PC-3 (cell line): Measurements from ENCODE around the gene IL7R. TPM values are rescaled to one million over a fixed set of nuclear protein-coding genes. Genes with fewer than 3 reads are reported as not detected.

Experiments
- ATAC-seq: fragments of 200-7000 bp; cut with Tn5 transposase; 2 replicates; pipeline ENCODE4 v1.9.1; 2020; ENCODE audit warnings: mild to moderate bottlenecking, moderate library complexity
- BruUV-seq: library from RNA; stranded (reverse); fragments of 400-500 nt; replicated peaks from 2 replicates; lab custom pipeline; 2021; lab: Mats Ljungman, UMichigan
- CTCF ChIA-PET: fragments of 300-600 bp; sonication (Branson Sonifier 250); formaldehyde crosslinking; loops from one replicate; lab custom pipeline; 2022; ENCODE audit warnings: antibody characterized with exemption; lab: Charles Lee
- POLR2A ChIA-PET: fragments of 300-600 bp; sonication (Branson Sonifier 250); formaldehyde crosslinking; loops from one replicate; lab custom pipeline; 2022; ENCODE audit warnings: antibody characterized with exemption; ENCODE audit not compliant: unreplicated experiment; lab: Charles Lee
- DNase-seq: peaks from one replicate; pipeline ENCODE4 v3.0.0-alpha.2; 2015
- H2AFZ ChIP-seq: fragments of 300-600 bp; sonication (generic); 2 replicates; pipeline ENCODE4 v1.6.0; 2016; ENCODE audit warnings: antibody characterized with exemption, low read length
- H3F3A ChIP-seq: fragments of 300-600 bp; sonication (generic); one replicate; pipeline ENCODE4 v1.6.0; 2017; ENCODE audit warnings: antibody characterized with exemption, low read length, control low read depth, mild to moderate bottlenecking; ENCODE audit not compliant: unreplicated experiment
- H3K27ac ChIP-seq: fragments of 300-600 bp; sonication (generic); 2 replicates; pipeline ENCODE4 v1.5.1; 2016; ENCODE audit warnings: mild to moderate bottlenecking, low read length
- H3K27me3 ChIP-seq: fragments of 300-600 bp; sonication (generic); 2 replicates; pipeline ENCODE4 v1.6.1; 2016; ENCODE audit warnings: low read length, mixed read lengths
- H3K36me3 ChIP-seq: fragments of 300-600 bp; sonication (generic); 2 replicates; pipeline ENCODE4 v1.6.1; 2016; ENCODE audit warnings: low read depth, mixed run types, low read length, mixed read lengths
- H3K4me1 ChIP-seq: fragments of 300-600 bp; sonication (generic); 2 replicates; pipeline ENCODE4 v1.5.1; 2016; ENCODE audit warnings: low read length; ENCODE audit not compliant: insufficient read depth
- H3K4me2 ChIP-seq: fragments of 300-600 bp; sonication (generic); 2 replicates; pipeline ENCODE4 v1.6.0; 2016; ENCODE audit warnings: low read length
- H3K4me3 ChIP-seq: fragments of 300-600 bp; sonication (generic); 2 replicates; pipeline ENCODE4 v1.5.1; 2016; ENCODE audit warnings: mild to moderate bottlenecking, low read length, mixed read lengths
- H3K79me2 ChIP-seq: fragments of 300-600 bp; sonication (generic); 2 replicates; pipeline ENCODE4 v1.6.1; 2017; ENCODE audit warnings: low read length, mixed read lengths
- H3K9ac ChIP-seq: fragments of 300-600 bp; sonication (generic); 2 replicates; pipeline ENCODE4 v1.6.0; 2016; ENCODE audit warnings: mild to moderate bottlenecking, low read length
- H3K9me2 ChIP-seq: fragments of 300-600 bp; sonication (generic); replicated peaks from 2 replicates; pipeline ENCODE4 v1.6.1; 2016; ENCODE audit warnings: mixed run types, low read length, mixed read lengths
- H3K9me3 ChIP-seq: fragments of 300-600 bp; sonication (generic); 2 replicates; pipeline ENCODE4 v1.6.1; 2016; ENCODE audit warnings: low read length, mixed read lengths
- H4K20me1 ChIP-seq: fragments of 300-600 bp; sonication (generic); 2 replicates; pipeline ENCODE4 v1.6.1; 2016; ENCODE audit warnings: low read length, mixed read lengths
- EZH2 ChIP-seq: fragments of 300-600 bp; sonication (generic); IDR thresholded peaks from one replicate; pipeline ENCODE4 v1.6.1; 2017; ENCODE audit warnings: antibody characterized with exemption, mild to moderate bottlenecking, low read length; ENCODE audit not compliant: unreplicated experiment
- EZH2phosphoT487 ChIP-seq: fragments of 300-600 bp; sonication (generic); IDR thresholded peaks from 2 replicates; pipeline ENCODE4 v1.6.1; 2018; ENCODE audit warnings: mild to moderate bottlenecking, antibody characterized with exemption, low read length, borderline replicate concordance
- intact Hi-C: fragments of 100-400 bp; cut with micrococcal nuclease; formaldehyde crosslinking; loops from 2 replicates; pipeline ENCODE4 v1.9.0; 2023
- total RNA-seq: library from RNA; depleted of rRNA; stranded (reverse); fragments of >200 nt; gene quantifications from 2 replicates; pipeline ENCODE4 v1.2.3, GENCODE V29; 2014
- TF ChIP-seq, protein P1 (sequence below): fragments of 300-600 bp; sonication (generic); conservative IDR thresholded peaks from 2 replicates; pipeline ENCODE4 v1.5.1; 2017; ENCODE audit warnings: antibody characterized with exemption, low read depth, mild to moderate bottlenecking, low read length

The IL7R gene
- total RNA-seq, 1 experiment from 2014 or later = 7.4 TPM

DNA sequence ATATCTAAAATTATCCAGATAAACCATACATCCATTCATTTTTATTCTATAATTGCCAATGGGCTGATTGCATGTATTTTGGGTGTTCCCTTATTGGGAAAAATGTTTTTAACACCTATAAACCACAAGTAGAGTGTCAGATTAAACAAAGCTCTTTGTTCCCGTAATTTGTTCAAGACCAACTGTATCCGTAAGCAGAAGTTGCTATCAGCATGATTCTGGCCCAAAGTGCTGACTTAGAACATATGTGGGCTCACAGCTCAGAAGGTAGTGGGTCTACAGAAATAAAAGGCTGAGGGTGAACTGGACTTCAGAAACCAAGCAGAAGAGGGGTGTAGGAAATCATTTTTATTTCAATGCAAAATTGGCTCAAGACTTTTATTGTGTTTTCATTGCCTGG is 23.5 kb upstream of the IL7R start:
- Histone ChIP-seq H3K9me3 (no peaks in the 10 kb centered on the region), H2AFZ (no peak overlapping the region), H3K79me2 (no peaks in the 10 kb centered on the region), H4K20me1 (no peaks in the 10 kb centered on the region), H3K9ac (no peak overlapping the region), H3K4me3 (no peak overlapping the region), H3K9me2 (no peaks in the 10 kb centered on the region), H3K4me1 (peaks cover under 1% of the 10 kb centered on the region; the same call in 1 of the 2 replicates), H3K27me3 (no peaks in the 10 kb centered on the region), H3K36me3 (no peaks in the 10 kb centered on the region), H3K4me2 (no peak overlapping the region), H3K27ac (no peak overlapping the region), H3F3A (no peaks in the 10 kb centered on the region)
- DNase-seq (no peak), ATAC-seq (no peak)
- POLR2A ChIA-PET = no interaction called here
- CTCF ChIA-PET = no interaction called here
- intact Hi-C loops = no loop called here
- no TSS peak for BruUV-seq
- TF ChIP-seq, protein P1, sequence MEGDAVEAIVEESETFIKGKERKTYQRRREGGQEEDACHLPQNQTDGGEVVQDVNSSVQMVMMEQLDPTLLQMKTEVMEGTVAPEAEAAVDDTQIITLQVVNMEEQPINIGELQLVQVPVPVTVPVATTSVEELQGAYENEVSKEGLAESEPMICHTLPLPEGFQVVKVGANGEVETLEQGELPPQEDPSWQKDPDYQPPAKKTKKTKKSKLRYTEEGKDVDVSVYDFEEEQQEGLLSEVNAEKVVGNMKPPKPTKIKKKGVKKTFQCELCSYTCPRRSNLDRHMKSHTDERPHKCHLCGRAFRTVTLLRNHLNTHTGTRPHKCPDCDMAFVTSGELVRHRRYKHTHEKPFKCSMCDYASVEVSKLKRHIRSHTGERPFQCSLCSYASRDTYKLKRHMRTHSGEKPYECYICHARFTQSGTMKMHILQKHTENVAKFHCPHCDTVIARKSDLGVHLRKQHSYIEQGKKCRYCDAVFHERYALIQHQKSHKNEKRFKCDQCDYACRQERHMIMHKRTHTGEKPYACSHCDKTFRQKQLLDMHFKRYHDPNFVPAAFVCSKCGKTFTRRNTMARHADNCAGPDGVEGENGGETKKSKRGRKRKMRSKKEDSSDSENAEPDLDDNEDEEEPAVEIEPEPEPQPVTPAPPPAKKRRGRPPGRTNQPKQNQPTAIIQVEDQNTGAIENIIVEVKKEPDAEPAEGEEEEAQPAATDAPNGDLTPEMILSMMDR = no peak
- no peak for TF ChIP-seq EZH2phosphoT487
- no peak for TF ChIP-seq EZH2

GRCh38 chr5:35835796-35836742 is 20.6 kb upstream of the IL7R start:
- no peaks in the 10 kb centered on the region for H3K27me3 ChIP-seq
- POLR2A ChIA-PET = no interaction called here

More at GRCh38 chr5:35835796-35836742, 20.6 kb upstream of the IL7R start:
- Histone ChIP-seq H4K20me1 (no peaks in the 10 kb centered on the region), H3K79me2 (no peaks in the 10 kb centered on the region), H3K4me2 (no peak overlapping the region), H3K9ac (no peak overlapping the region), H3K4me1 (peaks cover 7% of the 10 kb centered on the region), H3K9me2 (no peaks in the 10 kb centered on the region), H3F3A (no peaks in the 10 kb centered on the region), H3K4me3 (no peak overlapping the region), H3K9me3 (no peaks in the 10 kb centered on the region), H3K36me3 (no peaks in the 10 kb centered on the region), H3K27ac (no peak overlapping the region), H2AFZ (no peak overlapping the region)
- ATAC-seq (no peak), DNase-seq (no peak)
- no peak for TF ChIP-seq EZH2
- TF ChIP-seq, protein P1 = no peak
- no peak for TF ChIP-seq EZH2phosphoT487
- no TSS peak for BruUV-seq
- intact Hi-C loops = no loop called here
- CTCF ChIA-PET = no interaction called here
